ENCODE data around the gene UBXN11.

UBXN11 gene

DNA sequence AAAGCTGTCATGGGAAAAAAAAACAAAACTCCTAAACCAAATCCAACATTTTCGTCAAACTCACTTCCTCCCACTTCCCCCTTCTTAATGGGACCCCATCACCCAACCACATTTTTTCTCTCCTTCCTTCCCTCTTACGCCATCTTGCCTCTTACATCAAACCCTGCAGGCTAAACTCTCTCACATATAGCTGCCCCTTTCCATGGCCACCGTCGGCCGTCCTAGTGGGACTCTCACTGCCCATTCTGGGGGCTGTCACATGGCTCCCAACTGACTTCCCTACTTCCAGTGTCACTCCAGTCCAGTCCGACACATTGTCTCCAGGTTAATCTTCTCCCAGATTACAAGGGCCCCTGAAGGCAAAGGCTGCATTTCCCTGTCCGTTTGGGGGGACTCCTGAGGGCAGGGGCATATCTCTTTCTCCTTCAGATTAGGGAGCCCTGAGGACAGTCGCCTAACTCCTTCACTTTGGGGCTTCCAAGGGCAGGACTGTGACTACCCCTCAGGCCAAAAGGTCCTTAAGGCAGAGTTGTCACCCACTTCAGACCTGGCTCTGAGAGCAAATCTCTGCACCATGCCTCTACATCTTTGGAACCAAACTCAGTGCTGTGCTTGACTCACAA is 658 bp downstream of the UBXN11 start:
- H4K20me1 ChIP-seq (ENCODE audit: insufficient read depth, low read length): no peaks in the 10 kb centered on the region
- H3K4me1 ChIP-seq (ENCODE audit: low read length): peaks cover 13% of the 10 kb centered on the region
- H3K27me3 ChIP-seq (ENCODE audit: low read depth, low read length): no peaks in the 10 kb centered on the region
- no peaks in the 10 kb centered on the region for H3K9me3 ChIP-seq (ENCODE audit: insufficient read depth, low read length)
- no peaks in the 10 kb centered on the region for H3K79me2 ChIP-seq (ENCODE audit: low read length)
- no peak overlapping the region for H3K27ac ChIP-seq (ENCODE audit: low read length)
- H2AFZ ChIP-seq (ENCODE audit: low read depth, low read length): peak overlapping the region; percentile 81; the same call in 1 of the 2 replicates
- no peaks in the 10 kb centered on the region for H3K36me3 ChIP-seq (replicated peaks; ENCODE audit: low read depth, low read length)
- H3K9ac ChIP-seq (ENCODE audit: low read length): peak overlapping the region; percentile 69
- H3K4me2 ChIP-seq (ENCODE audit: low read length): peak overlapping the region; percentile 90
- H3K4me3 ChIP-seq (ENCODE audit: low read length): peak overlapping the region; percentile 93
- TF ChIP-seq, protein P1, sequence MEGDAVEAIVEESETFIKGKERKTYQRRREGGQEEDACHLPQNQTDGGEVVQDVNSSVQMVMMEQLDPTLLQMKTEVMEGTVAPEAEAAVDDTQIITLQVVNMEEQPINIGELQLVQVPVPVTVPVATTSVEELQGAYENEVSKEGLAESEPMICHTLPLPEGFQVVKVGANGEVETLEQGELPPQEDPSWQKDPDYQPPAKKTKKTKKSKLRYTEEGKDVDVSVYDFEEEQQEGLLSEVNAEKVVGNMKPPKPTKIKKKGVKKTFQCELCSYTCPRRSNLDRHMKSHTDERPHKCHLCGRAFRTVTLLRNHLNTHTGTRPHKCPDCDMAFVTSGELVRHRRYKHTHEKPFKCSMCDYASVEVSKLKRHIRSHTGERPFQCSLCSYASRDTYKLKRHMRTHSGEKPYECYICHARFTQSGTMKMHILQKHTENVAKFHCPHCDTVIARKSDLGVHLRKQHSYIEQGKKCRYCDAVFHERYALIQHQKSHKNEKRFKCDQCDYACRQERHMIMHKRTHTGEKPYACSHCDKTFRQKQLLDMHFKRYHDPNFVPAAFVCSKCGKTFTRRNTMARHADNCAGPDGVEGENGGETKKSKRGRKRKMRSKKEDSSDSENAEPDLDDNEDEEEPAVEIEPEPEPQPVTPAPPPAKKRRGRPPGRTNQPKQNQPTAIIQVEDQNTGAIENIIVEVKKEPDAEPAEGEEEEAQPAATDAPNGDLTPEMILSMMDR (IDR thresholded peaks at IDR 0.05; ENCODE audit: low read depth, low read length): no peak
- TF ChIP-seq EZH2phosphoT487 (IDR thresholded peaks at IDR 0.05; ENCODE audit: low read depth): no peak

DNA sequence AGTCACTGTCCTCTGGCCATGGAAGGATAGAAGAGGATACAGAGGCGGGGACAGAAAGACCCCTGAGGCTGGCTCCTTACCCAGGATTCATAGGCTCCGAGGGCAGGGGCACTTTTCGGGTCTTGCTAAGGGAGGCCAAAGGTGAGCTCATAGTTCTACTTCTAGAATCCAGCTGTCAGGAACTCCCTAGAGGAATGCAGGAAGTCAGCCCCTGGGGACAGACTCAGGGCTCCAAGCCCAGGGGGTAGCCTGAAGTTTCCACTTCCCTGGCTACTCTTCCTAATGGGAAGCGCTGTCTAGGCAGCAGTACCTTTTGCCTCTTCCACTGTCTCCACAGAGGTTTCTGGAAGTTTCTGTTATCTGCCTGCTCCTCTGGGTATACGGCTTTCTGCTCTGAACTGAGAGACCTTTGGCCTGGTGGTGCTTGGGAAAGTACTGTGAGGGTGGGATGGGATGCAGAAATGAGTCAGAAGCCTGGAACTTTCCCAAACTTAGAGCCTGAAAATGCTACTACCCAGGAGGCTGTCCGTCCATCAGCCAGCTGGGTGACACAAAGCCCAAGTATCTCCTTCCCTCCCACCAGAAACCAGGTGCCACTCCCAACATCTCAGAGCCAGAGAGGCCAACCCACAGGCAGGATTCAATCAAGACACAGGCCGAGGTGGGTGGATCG is 3.6 kb downstream of the UBXN11 start:
- H4K20me1 ChIP-seq (ENCODE audit: insufficient read depth, low read length): no peaks in the 10 kb centered on the region
- H3K27ac ChIP-seq (ENCODE audit: low read length): no peak overlapping the region
- H3K4me1 ChIP-seq (ENCODE audit: low read length): peaks cover 13% of the 10 kb centered on the region
- no peak overlapping the region for H3K9ac ChIP-seq (ENCODE audit: low read length)
- H3K4me2 ChIP-seq (ENCODE audit: low read length): no peak overlapping the region
- TF ChIP-seq EZH2phosphoT487 (IDR thresholded peaks at IDR 0.05; ENCODE audit: low read depth): no peak
- TF ChIP-seq, protein P1 (IDR thresholded peaks at IDR 0.05; ENCODE audit: low read depth, low read length): no peak
- H3K27me3 ChIP-seq (ENCODE audit: low read depth, low read length): no peaks in the 10 kb centered on the region
- H3K79me2 ChIP-seq (ENCODE audit: low read length): no peaks in the 10 kb centered on the region
- no peaks in the 10 kb centered on the region for H3K9me3 ChIP-seq (ENCODE audit: insufficient read depth, low read length)
- no peak overlapping the region for H2AFZ ChIP-seq (ENCODE audit: low read depth, low read length)
- no peaks in the 10 kb centered on the region for H3K36me3 ChIP-seq (replicated peaks; ENCODE audit: low read depth, low read length)
- no peak overlapping the region for H3K4me3 ChIP-seq (ENCODE audit: low read length)

DNA sequence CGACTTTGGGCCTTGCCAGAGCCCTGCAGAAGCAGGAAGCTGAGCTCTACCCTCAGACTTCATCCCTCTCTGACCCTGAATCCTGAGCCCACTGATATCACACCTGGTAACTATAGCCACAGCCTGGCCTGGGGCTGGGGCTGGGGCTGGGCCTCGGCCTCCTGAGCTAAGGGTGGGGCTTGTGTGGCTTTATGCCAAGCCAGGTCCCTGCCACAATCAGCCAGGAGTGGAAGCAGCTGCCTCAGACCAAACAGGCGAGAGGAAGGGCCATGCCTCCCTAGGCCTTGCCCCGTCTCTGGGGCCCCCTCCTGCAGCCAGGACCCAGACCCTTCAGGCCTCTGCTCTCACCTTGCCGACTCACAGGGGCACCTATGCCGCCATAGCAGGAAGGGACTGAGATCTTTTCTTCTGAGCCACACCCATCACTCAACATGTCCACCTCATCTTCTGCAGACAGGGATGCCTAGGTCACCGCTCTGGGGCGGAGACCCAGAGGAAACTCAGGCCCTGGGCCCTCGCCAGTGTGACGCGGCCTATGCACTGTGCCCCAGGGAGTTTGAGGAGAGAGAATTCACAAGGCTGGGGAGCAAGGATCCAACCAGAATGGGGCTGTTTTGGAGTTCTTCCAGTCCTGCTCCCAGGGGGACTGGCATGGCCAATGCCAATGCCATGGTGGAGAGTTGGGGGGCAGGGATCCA is 5.7 kb downstream of the UBXN11 start:
- H3K79me2 ChIP-seq (ENCODE audit: low read length): no peaks in the 10 kb centered on the region
- peaks cover 3% of the 10 kb centered on the region for H3K4me1 ChIP-seq (ENCODE audit: low read length)
- H3K9ac ChIP-seq (ENCODE audit: low read length): no peak overlapping the region
- no peak overlapping the region for H3K27ac ChIP-seq (ENCODE audit: low read length)
- no peak overlapping the region for H2AFZ ChIP-seq (ENCODE audit: low read depth, low read length)
- H3K9me3 ChIP-seq (ENCODE audit: insufficient read depth, low read length): no peaks in the 10 kb centered on the region
- no peaks in the 10 kb centered on the region for H3K27me3 ChIP-seq (ENCODE audit: low read depth, low read length)
- no peak overlapping the region for H3K4me2 ChIP-seq (ENCODE audit: low read length)
- no peaks in the 10 kb centered on the region for H4K20me1 ChIP-seq (ENCODE audit: insufficient read depth, low read length)
- TF ChIP-seq, protein P1 (IDR thresholded peaks at IDR 0.05; ENCODE audit: low read depth, low read length): no peak
- no peaks in the 10 kb centered on the region for H3K36me3 ChIP-seq (replicated peaks; ENCODE audit: low read depth, low read length)
- H3K4me3 ChIP-seq (ENCODE audit: low read length): no peak overlapping the region

DNA sequence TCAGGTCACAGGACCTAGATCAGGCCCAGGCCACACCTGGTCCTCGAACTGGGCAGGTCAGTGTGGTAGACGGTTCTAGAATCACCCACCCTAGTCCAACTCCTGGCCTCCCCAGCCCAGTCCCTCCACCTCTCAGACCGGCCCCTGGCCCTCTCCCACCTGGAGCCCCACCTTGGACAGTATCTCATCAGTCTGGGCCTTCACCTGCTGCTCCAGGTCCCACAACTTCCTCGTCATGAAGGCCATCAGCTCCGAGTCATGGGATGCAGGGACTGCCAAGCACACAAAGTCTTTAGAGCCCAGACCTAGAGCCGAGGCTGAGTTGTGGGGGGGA is 8.7 kb downstream of the UBXN11 start:
- Histone ChIP-seq H3K9ac (ENCODE audit: low read length) (no peak overlapping the region), H3K36me3 (replicated peaks; ENCODE audit: low read depth, low read length) (no peaks in the 10 kb centered on the region)
- TF ChIP-seq EZH2phosphoT487 (IDR thresholded peaks at IDR 0.05; ENCODE audit: low read depth): no peak
- TF ChIP-seq, protein P1 (IDR thresholded peaks at IDR 0.05; ENCODE audit: low read depth, low read length): no peak

More for the DNA sequence above, 8.7 kb downstream of the UBXN11 start:
- Histone ChIP-seq H3K79me2 (ENCODE audit: low read length) (no peaks in the 10 kb centered on the region), H3K4me2 (ENCODE audit: low read length) (no peak overlapping the region), H3K4me3 (ENCODE audit: low read length) (no peak overlapping the region), H3K4me1 (ENCODE audit: low read length) (no peaks in the 10 kb centered on the region), H3K9me3 (ENCODE audit: insufficient read depth, low read length) (no peaks in the 10 kb centered on the region), H3K27ac (ENCODE audit: low read length) (no peak overlapping the region), H2AFZ (ENCODE audit: low read depth, low read length) (no peak overlapping the region), H3K27me3 (ENCODE audit: low read depth, low read length) (no peaks in the 10 kb centered on the region), H4K20me1 (ENCODE audit: insufficient read depth, low read length) (no peaks in the 10 kb centered on the region)

All from OCI-LY3 (cell line).